Liver (tissue), 9 donors: ENCODE data around the gene LATS2. TPM values are rescaled to one million over a fixed set of nuclear protein-coding genes. Genes with fewer than 3 reads are reported as not detected.

Source experiments
- DNase-seq: peaks from one replicate; pipeline ENCODE4 v3.0.0-alpha.2; 2017; ENCODE audit warnings: low spot score
- H3K27ac ChIP-seq, 2 donors: one replicate each; pipeline ENCODE4 v1.7.0; 2013; ENCODE audit warnings: inconsistent platforms in 2 of 2, low read length in 2 of 2, control low read depth in 1 of 2, low read depth in 1 of 2, mild to moderate bottlenecking in 1 of 2
- H3K27me3 ChIP-seq, 4 donors: one replicate each; pipeline versions ENCODE4 v1.6.1 to v1.7.0; 2013; ENCODE audit warnings: low read length in 3 of 4, inconsistent platforms in 1 of 4, mild to moderate bottlenecking in 1 of 4, moderate library complexity in 1 of 4; ENCODE audit not compliant: control insufficient read depth in 4 of 4, insufficient read depth in 4 of 4
- H3K36me3 ChIP-seq, 4 donors: one replicate each; pipeline versions ENCODE4 v1.6.1 to v1.7.0; 2013; ENCODE audit warnings: low read length in 3 of 4, mild to moderate bottlenecking in 3 of 4, low read depth in 1 of 4, moderate library complexity in 1 of 4; ENCODE audit not compliant: control insufficient read depth in 4 of 4, insufficient read depth in 3 of 4
- H3K4me1 ChIP-seq, 4 donors: one replicate each; pipeline versions ENCODE4 v1.6.1 to v1.7.0; 2013; ENCODE audit warnings: low read length in 3 of 4, mild to moderate bottlenecking in 3 of 4, moderate library complexity in 1 of 4; ENCODE audit not compliant: control insufficient read depth in 4 of 4, insufficient read depth in 4 of 4
- H3K4me3 ChIP-seq, 3 donors: one replicate each; pipeline versions ENCODE4 v1.6.1 to v1.7.0; 2013; ENCODE audit warnings: low read length in 3 of 3, control low read depth in 1 of 3, low read depth in 1 of 3, mild to moderate bottlenecking in 1 of 3
- H3K9ac ChIP-seq, 2 donors: one replicate each; pipeline ENCODE4 v1.7.0; 2013; ENCODE audit warnings: low read length in 2 of 2, mild to moderate bottlenecking in 2 of 2, moderate library complexity in 2 of 2, control low read depth in 1 of 2, low read depth in 1 of 2
- H3K9me3 ChIP-seq, 4 donors: one replicate each; pipeline versions ENCODE4 v1.6.1 to v1.7.0; 2013; ENCODE audit warnings: low read length in 3 of 4; ENCODE audit not compliant: control insufficient read depth in 4 of 4
- ATF3 ChIP-seq: IDR thresholded peaks from 2 replicates; pipeline ENCODE4 v1.6.1; 2016; ENCODE audit warnings: antibody characterized with exemption
- EGR1 ChIP-seq, 2 donors: IDR thresholded peaks; 2 replicates each; pipeline ENCODE4 v1.6.1; 2016 to 2018; ENCODE audit warnings: antibody characterized with exemption in 2 of 2, low read depth in 2 of 2
- FOXA2 ChIP-seq: IDR thresholded peaks from 2 replicates; pipeline ENCODE4 v1.6.1; 2016; ENCODE audit warnings: antibody characterized with exemption
- GABPA ChIP-seq, 2 donors: IDR thresholded peaks in 1 of 2; conservative IDR thresholded peaks in 1 of 2; 2 replicates each; pipeline ENCODE4 v1.6.1; 2016; ENCODE audit warnings: antibody characterized with exemption in 2 of 2, mild to moderate bottlenecking in 1 of 2, moderate library complexity in 1 of 2
- HNF4G ChIP-seq: IDR thresholded peaks from 2 replicates; pipeline ENCODE4 v1.6.1; 2016; ENCODE audit warnings: antibody characterized with exemption
- JUND ChIP-seq, 2 donors: IDR thresholded peaks; 2 replicates each; pipeline ENCODE4 v1.6.1; 2016; ENCODE audit warnings: antibody characterized with exemption in 2 of 2
- MAX ChIP-seq: IDR thresholded peaks from 2 replicates; pipeline ENCODE4 v1.6.1; 2016; ENCODE audit warnings: antibody characterized with exemption
- NR2F2 ChIP-seq: IDR thresholded peaks from 2 replicates; pipeline ENCODE4 v1.6.1; 2016; ENCODE audit warnings: antibody characterized with exemption
- REST ChIP-seq: IDR thresholded peaks from 2 replicates; pipeline ENCODE4 v1.6.1; 2016; ENCODE audit warnings: antibody characterized with exemption, mild to moderate bottlenecking
- RXRA ChIP-seq, 2 donors: IDR thresholded peaks; 2 replicates each; pipeline ENCODE4 v1.6.1; 2017 to 2018; ENCODE audit warnings: antibody characterized with exemption in 2 of 2, mild to moderate bottlenecking in 1 of 2
- SP1 ChIP-seq: IDR thresholded peaks from 2 replicates; pipeline ENCODE4 v1.6.1; 2018; ENCODE audit warnings: antibody characterized with exemption, mild to moderate bottlenecking
- TAF1 ChIP-seq: conservative IDR thresholded peaks from 2 replicates; pipeline ENCODE4 v1.6.1; 2016; ENCODE audit warnings: antibody characterized with exemption, mild to moderate bottlenecking
- YY1 ChIP-seq: IDR thresholded peaks from 2 replicates; pipeline ENCODE4 v1.6.1; 2016; ENCODE audit warnings: antibody characterized with exemption, mild to moderate bottlenecking
- WGBS: extraction: QIAGEN DNeasy Blood & Tissue Kit; methylation state at CpG from one replicate; pipeline ENCODE4 v1.1.7; 2013; 5-methylcytosine and 5-hydroxymethylcytosine counted together
- polyA plus RNA-seq, 2 donors: library from polyadenylated mRNA; stranded (reverse) in 1 of 2; unstranded in 1 of 2; fragments of 200-250 nt in 1 of 2; fragments of >200 nt in 1 of 2; fragmentation: Nextera tagmentation in 1 of 2; extraction: Ambion mirVana in 1 of 2; gene quantifications; one replicate each; pipeline versions ENCODE4 v1.2.1 to v1.2.3, GENCODE V29; 2013 to 2015
- total RNA-seq, 2 donors: library from RNA; depleted of rRNA; stranded (reverse); fragments of >200 nt; gene quantifications; one replicate each; pipeline ENCODE4 v1.2.3, GENCODE V29; 2014
- TF ChIP-seq, protein P1 (sequence below): fragments of 150-350 bp; IDR thresholded peaks from 2 replicates; pipeline ENCODE4 v1.5.1; 2017; ENCODE audit warnings: improper control_type of control experiment, low read depth, low read length; ENCODE audit not compliant: missing input control
- donor health status: healthy.
- donor health status: healthy.
- donor health status: healthy.
- donor health status: healthy.
- donor health status: healthy.

The LATS2 gene
- total and polyA plus RNA-seq, 4 donors: 1.6 to 7.0 (median 4.4) TPM

GRCh38 chr13:20973886-20974425 is 87.4 kb downstream of the LATS2 start:
- Histone ChIP-seq H3K9ac (no peak overlapping the region), H3K27me3 (no peaks in the 10 kb centered on the region), H3K9me3 (no peaks in the 10 kb centered on the region), H3K4me3 (no peak overlapping the region), H3K27ac (no peak overlapping the region), H3K4me1 (no peaks in the 10 kb centered on the region), H3K36me3 (peaks cover 4 to 40% (median 27%) of the 10 kb centered on the region in 4 donors)
- 94% methylated on average over 8 of the region's 8 CpGs for WGBS
- TF ChIP-seq MAX (no peak), TAF1 (no peak), ATF3 (no peak), NR2F2 (no peak)
- no peak for DNase-seq

- peaks cover 3 to 34% (median 23%) of the 10 kb centered on the region in 4 donors for H3K36me3 ChIP-seq
- TF ChIP-seq YY1: no peak
- TF ChIP-seq RXRA (IDR thresholded peaks at IDR 0.05): no peak
- TF ChIP-seq JUND (IDR thresholded peaks at IDR 0.05): no peak
- TF ChIP-seq SP1: no peak
- TF ChIP-seq ATF3: no peak
- TF ChIP-seq FOXA2: no peak
- TF ChIP-seq, protein P1, sequence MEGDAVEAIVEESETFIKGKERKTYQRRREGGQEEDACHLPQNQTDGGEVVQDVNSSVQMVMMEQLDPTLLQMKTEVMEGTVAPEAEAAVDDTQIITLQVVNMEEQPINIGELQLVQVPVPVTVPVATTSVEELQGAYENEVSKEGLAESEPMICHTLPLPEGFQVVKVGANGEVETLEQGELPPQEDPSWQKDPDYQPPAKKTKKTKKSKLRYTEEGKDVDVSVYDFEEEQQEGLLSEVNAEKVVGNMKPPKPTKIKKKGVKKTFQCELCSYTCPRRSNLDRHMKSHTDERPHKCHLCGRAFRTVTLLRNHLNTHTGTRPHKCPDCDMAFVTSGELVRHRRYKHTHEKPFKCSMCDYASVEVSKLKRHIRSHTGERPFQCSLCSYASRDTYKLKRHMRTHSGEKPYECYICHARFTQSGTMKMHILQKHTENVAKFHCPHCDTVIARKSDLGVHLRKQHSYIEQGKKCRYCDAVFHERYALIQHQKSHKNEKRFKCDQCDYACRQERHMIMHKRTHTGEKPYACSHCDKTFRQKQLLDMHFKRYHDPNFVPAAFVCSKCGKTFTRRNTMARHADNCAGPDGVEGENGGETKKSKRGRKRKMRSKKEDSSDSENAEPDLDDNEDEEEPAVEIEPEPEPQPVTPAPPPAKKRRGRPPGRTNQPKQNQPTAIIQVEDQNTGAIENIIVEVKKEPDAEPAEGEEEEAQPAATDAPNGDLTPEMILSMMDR: no peak
- TF ChIP-seq GABPA (IDR thresholded peaks at IDR 0.05 in 1 of 2, conservative IDR thresholded peaks at IDR 0.05 in 1 of 2): no peak
- no peaks in the 10 kb centered on the region for H3K27me3 ChIP-seq
- WGBS: 97% methylated on average over 2 of the region's 2 CpGs
- DNase-seq: no peak
- H3K27ac ChIP-seq: no peak overlapping the region
- H3K9me3 ChIP-seq: no peaks in the 10 kb centered on the region
- H3K4me3 ChIP-seq: no peak overlapping the region
- no peaks in the 10 kb centered on the region for H3K4me1 ChIP-seq
- no peak overlapping the region for H3K9ac ChIP-seq
These were observed 88.7 kb downstream of the LATS2 start for GRCh38 chr13:20972731-20973130.

DNA sequence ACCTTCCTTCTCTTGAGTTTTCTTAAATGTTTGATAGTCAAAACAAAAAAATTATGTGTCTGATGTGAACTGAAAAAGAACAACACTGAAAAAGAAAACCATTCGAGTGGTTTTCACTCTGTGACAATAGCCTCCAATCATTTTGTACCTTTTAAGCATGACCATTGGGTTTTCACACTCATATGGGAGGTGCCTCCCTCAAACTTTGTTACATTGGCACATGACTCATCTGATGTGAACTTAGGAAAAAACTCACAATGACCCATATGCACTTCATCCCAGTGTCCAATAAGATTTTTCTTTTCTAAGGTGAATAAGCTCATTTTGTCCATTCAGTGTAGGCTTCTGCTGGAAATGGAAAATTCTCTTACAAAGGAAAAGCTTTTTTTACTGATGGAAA is 92.2 kb downstream of the LATS2 start:
- no peaks in the 10 kb centered on the region for H3K4me1 ChIP-seq
- no peak overlapping the region for H3K27ac ChIP-seq
- TF ChIP-seq EGR1 (IDR thresholded peaks at IDR 0.05; ENCODE audit: low read depth in 2 of 2) (no peak), HNF4G (no peak), JUND (IDR thresholded peaks at IDR 0.05) (no peak), MAX (no peak), YY1 (no peak), REST (no peak)
- no peak for DNase-seq
- H3K9ac ChIP-seq: no peak overlapping the region
- H3K36me3 ChIP-seq: peaks cover 0 to 16% (median 7%) of the 10 kb centered on the region in 4 donors
- no peaks in the 10 kb centered on the region for H3K9me3 ChIP-seq
- H3K27me3 ChIP-seq: no peaks in the 10 kb centered on the region
- no peak overlapping the region for H3K4me3 ChIP-seq
- 82% methylated on average over 1 of the region's 1 CpG for WGBS
